A673 (cell line): ENCODE measurements around the gene SNX30. TPM values are rescaled to one million over a fixed set of nuclear protein-coding genes. Genes with fewer than 3 reads are reported as not detected.

Experiments used
- BruUV-seq: library from RNA; stranded (reverse); fragments of 400-500 nt; replicated peaks from 2 replicates; lab custom pipeline; 2021; lab: Mats Ljungman, UMichigan
- CTCF ChIA-PET: fragments of 300-600 bp; sonication (Branson Sonifier 250); formaldehyde crosslinking; loops from one replicate; lab custom pipeline; 2022; ENCODE audit warnings: antibody characterized with exemption; lab: Charles Lee
- POLR2A ChIA-PET: fragments of 300-600 bp; sonication (Branson Sonifier 250); formaldehyde crosslinking; loops from one replicate; lab custom pipeline; 2022; ENCODE audit warnings: antibody characterized with exemption; ENCODE audit not compliant: low non-redundant PET; lab: Charles Lee
- DNase-seq: peaks from one replicate; pipeline ENCODE4 v3.0.0-alpha.2; 2015; ENCODE audit warnings: low spot score
- H3K27ac ChIP-seq: fragments of 200-600 bp; sonication (generic); 2 replicates; pipeline ENCODE4 v1.5.1; 2016; ENCODE audit warnings: mixed run types, low read depth, mild to moderate bottlenecking, mixed read lengths, antibody characterized with exemption, low read length; ENCODE audit not compliant: poor library complexity, severe bottlenecking
- H3K27me3 ChIP-seq: fragments of 200-600 bp; sonication (generic); replicated peaks from 2 replicates; pipeline ENCODE4 v1.6.1; 2017; ENCODE audit warnings: mixed run types, low read depth, mild to moderate bottlenecking, mixed read lengths, antibody characterized with exemption, low read length; ENCODE audit not compliant: insufficient read depth, poor library complexity
- H3K36me3 ChIP-seq: fragments of 200-600 bp; sonication (generic); 2 replicates; pipeline ENCODE4 v1.6.1; 2016; ENCODE audit warnings: mixed run types, mild to moderate bottlenecking, mixed read lengths, antibody characterized with exemption, low read length; ENCODE audit not compliant: insufficient read depth, poor library complexity, severe bottlenecking
- H3K4me1 ChIP-seq: fragments of 200-600 bp; sonication (generic); 2 replicates; pipeline ENCODE4 v1.6.1; 2017; ENCODE audit warnings: mixed run types, mild to moderate bottlenecking, mixed read lengths, antibody characterized with exemption, low read length; ENCODE audit not compliant: insufficient read depth, poor library complexity, severe bottlenecking
- H3K4me3 ChIP-seq: fragments of 200-600 bp; sonication (generic); 2 replicates; pipeline ENCODE4 v1.5.1; 2016; ENCODE audit warnings: low read depth, mixed run types, mild to moderate bottlenecking, mixed read lengths, low read length; ENCODE audit not compliant: poor library complexity, severe bottlenecking
- H3K9me3 ChIP-seq: fragments of 200-600 bp; sonication (generic); 2 replicates; pipeline ENCODE4 v1.6.1; 2016; ENCODE audit warnings: mixed run types, low read depth, mild to moderate bottlenecking, mixed read lengths, antibody characterized with exemption, low read length; ENCODE audit not compliant: poor library complexity, severe bottlenecking
- CTCF ChIP-seq: fragments of 300-800, 200-600 bp; sonication (generic); conservative IDR thresholded peaks from 2 replicates; pipeline ENCODE4 v1.5.1; 2017; ENCODE audit warnings: low read depth, mild to moderate bottlenecking, antibody characterized with exemption, low read length, moderate library complexity, mixed read lengths
- EZH2 ChIP-seq: fragments of 200-600 bp; sonication (generic); IDR thresholded peaks from 2 replicates; pipeline ENCODE4 v1.6.1; 2017; ENCODE audit warnings: borderline replicate concordance, low read depth, mild to moderate bottlenecking, mixed read lengths, antibody characterized with exemption, low read length; ENCODE audit not compliant: poor library complexity, severe bottlenecking
- intact Hi-C: fragments of 100-400 bp; cut with micrococcal nuclease; formaldehyde crosslinking; loops from one replicate; pipeline ENCODE4 v1.10.0; 2022; ENCODE audit not compliant: unreplicated experiment
- total RNA-seq: library from RNA; stranded (reverse); gene quantifications from 2 replicates; pipeline ENCODE4 v1.2.3, GENCODE V29; 2021

Gene SNX30
- total RNA-seq, 1 experiment from 2014 or later, result 6.1 TPM

DNA sequence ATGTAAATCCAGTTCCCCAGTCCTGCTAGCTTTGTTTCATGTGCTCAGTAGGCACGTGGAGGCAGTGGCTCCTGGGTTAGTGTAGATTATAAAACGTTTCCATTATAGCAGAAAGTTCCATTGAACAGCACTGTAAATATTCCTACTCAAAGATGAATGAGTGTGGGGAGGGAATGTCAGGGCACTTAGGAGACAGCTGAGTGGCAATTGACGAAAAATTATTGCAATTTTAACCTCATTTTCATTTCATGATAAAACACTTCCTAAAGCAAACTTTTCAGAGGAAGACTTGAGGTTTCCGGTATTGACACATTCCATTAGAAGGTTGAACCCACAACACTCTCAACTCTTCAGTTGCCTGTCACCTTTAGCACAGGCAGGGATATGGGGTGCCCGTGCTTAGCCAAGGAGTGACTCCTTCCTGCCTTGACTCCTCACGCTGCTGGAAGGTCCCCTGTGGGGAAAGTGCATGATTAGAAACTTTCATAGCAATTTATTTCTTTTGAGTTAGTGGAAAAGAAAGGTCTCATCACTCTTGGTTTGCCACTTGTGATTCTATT, 98.9 kb downstream of the SNX30 start:
- CTCF ChIA-PET, result interaction anchor here (0.5 kb wide), 1 partner anchor 94 kb away, joined by 6 read pairs; no protein-coding TSS in a partner anchor

GRCh38 chr9:112850840-112851239, 100.3 kb downstream of the SNX30 start:
- no peaks in the 10 kb centered on the region for H3K4me1 ChIP-seq
- no TSS peak for BruUV-seq
- no peak for TF ChIP-seq EZH2
- TF ChIP-seq CTCF, result no peak
- no peak overlapping the region for H3K27ac ChIP-seq
- no peaks in the 10 kb centered on the region for H3K9me3 ChIP-seq
- no peak overlapping the region for H3K4me3 ChIP-seq
- H3K27me3 ChIP-seq, result no peaks in the 10 kb centered on the region
- DNase-seq, result no peak
- intact Hi-C loops, result no loop called here
- POLR2A ChIA-PET, result no interaction called here
- H3K36me3 ChIP-seq, result no peaks in the 10 kb centered on the region
- CTCF ChIA-PET, result no interaction called here

More for the DNA sequence above, 98.9 kb downstream of the SNX30 start:
- Histone ChIP-seq H3K27ac (no peak overlapping the region), H3K27me3 (no peaks in the 10 kb centered on the region), H3K9me3 (no peaks in the 10 kb centered on the region), H3K4me3 (no peak overlapping the region), H3K36me3 (no peaks in the 10 kb centered on the region), H3K4me1 (no peaks in the 10 kb centered on the region)
- DNase-seq, result no peak
- POLR2A ChIA-PET, result no interaction called here
- intact Hi-C loops, result no loop called here
- no TSS peak for BruUV-seq
- no peak for TF ChIP-seq EZH2
- no peak for TF ChIP-seq CTCF

DNA sequence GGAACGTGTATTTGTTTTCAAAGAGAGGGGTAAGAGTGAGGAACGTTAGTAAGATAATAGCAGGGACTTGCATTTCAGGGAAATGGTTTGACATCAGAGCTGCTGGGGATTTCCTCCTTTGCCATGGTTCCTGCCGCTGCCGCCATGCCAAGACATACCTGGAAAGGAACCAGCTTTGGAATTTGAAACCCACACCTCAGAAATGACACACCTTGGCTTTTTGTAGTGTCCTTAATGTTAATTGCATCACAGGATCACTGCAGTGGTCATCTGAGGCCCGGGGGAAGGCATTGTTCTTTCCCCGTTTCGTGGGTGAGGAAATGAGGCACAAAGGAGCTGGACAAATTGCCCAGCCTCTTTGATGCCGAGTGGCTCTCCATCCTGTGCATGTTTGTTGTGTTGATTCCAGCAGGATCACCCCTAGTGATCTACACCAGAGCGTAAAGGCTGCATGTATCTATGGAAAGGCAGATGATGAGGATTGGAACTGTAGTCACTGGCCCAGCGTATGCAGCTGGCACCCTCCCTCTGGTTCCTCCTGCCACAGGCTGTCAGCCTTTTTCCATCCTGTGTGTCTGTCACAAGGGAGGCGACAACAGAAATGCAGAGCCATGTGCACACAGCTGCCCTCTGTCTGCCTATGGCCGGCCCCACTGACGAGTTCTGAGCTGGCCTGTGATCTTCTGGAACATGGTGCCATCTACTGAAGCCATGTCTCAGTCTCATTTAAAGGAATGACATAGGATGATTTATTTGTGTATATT, 102.4 kb downstream of the SNX30 start:
- no TSS peak for BruUV-seq
- H3K9me3 ChIP-seq, result no peaks in the 10 kb centered on the region
- no peaks in the 10 kb centered on the region for H3K36me3 ChIP-seq
- H3K4me1 ChIP-seq, result no peaks in the 10 kb centered on the region
- no peaks in the 10 kb centered on the region for H3K27me3 ChIP-seq
- no peak overlapping the region for H3K4me3 ChIP-seq
- ChIA-PET CTCF (no interaction called here), POLR2A (no interaction called here)
- H3K27ac ChIP-seq, result no peak overlapping the region
- intact Hi-C loops, result no loop called here
- TF ChIP-seq EZH2 (no peak), CTCF (no peak)
- no peak for DNase-seq
